ACHN (cell line): Measurements from ENCODE around the gene TMEM232.
A peak's percentile ranks its signal among the peaks of the same experiment; 100 is the strongest.
"Not testable (repeated sequence)": the region's sequence is repeated elsewhere in the genome, so short reads cannot be mapped to it uniquely, and the experiment has no call there.

Experiments used
- DNase-seq: peaks from one replicate; pipeline ENCODE4 v3.0.0-alpha.2; 2015
- in situ Hi-C: cut with HindIII; loops from 2 replicates; pipeline ENCODE4 v1.10.0; 2017; ENCODE audit warnings: low sequenced_read_pairs, low pct_ligation_motif_present, low pct_unique_long_range_greater_than_20kb

Gene TMEM232

DNA sequence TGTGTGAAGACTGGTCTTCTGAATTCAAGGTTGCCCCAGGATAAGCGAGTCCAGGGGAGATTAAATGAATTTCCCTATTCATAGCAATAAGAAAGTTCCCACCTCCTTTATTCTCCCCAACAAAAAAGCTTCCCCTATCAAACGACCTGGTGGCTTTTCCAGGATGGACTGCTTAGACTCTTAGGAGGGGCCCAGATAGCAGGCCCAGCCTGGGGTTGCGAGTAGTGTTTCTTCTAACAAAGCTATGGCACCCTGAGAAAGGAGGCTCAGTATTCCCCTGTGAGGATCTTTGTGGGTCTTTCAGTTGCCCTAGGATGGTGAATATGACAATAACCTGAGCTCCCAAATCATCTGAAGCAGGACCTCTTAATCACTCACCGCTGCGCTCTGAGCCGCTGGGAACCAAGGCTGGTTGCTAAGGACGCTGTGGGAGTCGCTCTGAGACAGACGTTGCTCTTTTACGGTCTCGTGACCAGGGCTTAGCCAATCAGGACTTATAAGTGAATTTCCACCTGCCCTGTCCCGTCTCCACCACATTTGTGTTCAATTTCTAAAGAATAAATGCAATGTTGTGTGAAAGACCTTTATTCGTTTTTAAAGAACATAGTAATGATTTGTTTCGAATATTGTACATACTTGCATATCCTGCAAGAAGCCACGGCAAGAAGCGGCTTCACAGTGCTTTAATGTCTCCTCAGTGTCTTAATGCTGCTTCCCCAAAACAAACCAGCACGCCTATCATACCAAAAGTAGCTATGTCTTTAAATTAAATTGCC, at the start of gene TMEM232:
Gene TMEM232 (minus strand): TSS at position 423 of the 776 bp plus-strand sequence. CDS start 59,319 bp downstream, outside the sequence.
- peak; percentile 83 for DNase-seq
- in situ Hi-C loops: no loop called here

DNA sequence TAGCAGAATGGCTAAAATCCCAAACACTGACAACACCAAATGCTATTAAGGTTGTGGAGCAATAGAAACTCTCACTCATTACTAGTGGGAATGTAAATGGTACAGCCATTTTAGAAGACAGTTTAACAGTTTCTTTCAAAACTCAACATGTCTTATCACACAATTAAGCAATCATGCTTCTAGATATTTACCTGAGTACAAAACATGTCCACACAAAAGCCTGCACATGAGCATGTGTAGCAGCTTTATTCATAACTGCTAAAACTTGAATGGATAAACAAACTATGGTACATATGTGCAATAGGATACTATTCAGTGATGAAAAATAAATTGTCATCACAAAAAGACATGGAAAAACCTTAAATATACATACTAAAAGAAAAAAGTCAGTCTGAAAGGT, 43.8 kb upstream of the TMEM232 start:
- in situ Hi-C loops: no loop called here
- no peak for DNase-seq

DNA sequence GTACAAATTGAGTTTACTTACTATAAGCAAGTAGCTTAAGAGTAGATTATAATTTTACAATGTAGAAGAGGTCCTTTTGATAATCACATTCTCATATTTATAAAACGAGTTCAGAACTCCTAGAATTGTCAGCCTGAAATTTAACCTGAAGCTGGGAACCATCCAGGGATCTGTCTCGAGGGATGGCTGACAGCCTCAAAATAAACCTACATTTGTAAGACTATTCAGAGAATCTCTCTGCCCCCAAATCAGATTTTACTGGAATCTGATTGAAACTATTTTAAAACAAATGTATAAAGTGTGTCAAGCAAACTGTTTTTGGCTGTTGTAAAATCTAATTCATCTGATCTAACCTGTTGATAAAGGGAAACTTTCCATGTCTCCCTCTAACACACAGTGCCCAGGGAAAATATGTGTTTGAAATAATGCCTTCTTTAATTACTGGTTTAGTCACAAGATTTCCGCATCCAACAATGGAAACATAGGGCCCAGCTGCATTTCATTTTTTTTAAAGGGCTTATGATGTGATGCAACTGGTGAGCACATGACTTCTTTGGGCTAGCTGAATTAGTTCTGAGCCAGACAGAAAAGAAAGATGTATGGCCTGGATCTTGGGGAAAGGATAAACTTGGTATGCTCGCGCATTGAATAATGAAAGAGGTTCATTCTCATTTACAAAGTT, 42.7 kb upstream of the TMEM232 start:
- no peak for DNase-seq
- in situ Hi-C loops: no loop called here

DNA sequence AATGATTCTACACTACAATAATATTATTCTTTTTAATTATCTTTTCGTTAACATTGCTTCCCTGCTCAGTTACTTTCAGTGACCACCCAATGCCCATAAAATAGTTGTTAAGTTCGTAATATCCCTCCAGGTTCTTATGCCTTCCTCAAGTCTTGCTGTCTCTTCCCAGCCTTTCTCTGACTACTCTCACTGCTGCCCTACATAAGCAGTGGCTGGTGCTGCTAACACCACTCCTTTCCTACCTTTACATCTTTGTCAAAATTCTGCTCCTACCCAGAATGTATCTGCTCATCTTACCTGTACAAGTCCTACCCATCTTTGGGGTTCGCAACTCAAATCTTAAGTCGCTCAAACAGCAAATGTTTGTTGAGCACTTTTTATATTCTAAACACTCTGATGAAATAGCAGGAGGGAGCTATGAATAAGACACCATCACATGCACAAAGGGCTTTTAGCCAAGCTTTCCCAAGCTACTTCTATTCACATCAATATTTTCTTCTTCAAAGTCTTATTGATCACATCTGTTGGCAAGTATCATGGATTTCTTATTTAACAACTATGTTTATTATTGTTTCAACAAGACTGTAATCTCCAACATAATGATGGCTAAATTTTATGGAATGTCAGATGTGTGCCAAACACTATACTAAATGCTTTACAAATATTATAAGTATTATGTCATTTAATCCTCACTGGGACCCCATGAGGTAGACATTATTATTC, 41.8 kb upstream of the TMEM232 start:
- in situ Hi-C loops: no loop called here
- DNase-seq: no peak

DNA sequence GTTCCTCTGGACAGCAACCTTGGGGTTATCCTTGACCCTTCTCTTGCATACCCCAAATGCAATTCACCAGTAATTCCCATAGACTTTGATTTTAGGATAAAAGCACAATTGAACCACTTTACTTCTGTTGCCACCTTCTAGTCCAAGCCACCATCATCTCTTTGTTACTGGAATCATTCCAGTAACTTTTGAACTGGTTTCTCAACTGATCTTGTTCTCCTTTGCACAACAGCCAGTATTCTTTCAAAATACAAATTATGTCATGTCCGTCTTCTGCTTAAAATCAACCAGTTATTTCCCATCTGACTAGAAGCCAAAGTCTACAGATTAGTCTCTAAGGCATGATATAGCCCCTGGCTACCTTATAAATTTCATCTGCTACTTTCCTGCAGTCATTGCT, 33.7 kb upstream of the TMEM232 start:
- DNase-seq: no peak
- in situ Hi-C loops: no loop called here

DNA sequence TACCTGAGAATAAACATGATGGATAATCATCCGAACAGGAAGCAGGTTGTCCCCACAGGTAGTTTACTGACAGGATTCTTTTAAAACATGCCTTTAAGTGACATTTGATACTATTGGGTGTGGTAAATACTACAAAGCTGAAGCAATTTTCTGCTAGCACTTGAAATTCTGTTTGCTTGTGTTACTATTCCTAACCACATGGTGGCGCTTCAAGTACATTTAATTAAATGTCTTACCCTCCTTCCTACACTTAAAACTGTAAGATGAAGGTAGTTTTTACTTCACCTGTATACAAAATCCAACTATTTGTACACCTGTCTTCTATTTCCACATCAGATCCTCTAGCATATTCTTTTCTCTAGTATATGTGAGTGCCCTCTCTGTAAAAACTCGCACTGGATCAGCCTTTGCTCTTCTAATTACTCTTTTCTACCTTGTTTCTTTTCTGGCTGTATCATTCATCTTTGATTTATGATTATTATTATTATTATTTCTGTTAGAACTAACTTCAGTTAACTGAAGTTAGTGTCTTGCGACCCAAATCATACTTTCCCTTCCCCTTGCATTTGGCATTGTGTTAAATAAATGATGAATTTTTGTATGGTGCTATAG, 30.8 kb upstream of the TMEM232 start:
- DNase-seq: peak; percentile 46
- in situ Hi-C loops: no loop called here

DNA sequence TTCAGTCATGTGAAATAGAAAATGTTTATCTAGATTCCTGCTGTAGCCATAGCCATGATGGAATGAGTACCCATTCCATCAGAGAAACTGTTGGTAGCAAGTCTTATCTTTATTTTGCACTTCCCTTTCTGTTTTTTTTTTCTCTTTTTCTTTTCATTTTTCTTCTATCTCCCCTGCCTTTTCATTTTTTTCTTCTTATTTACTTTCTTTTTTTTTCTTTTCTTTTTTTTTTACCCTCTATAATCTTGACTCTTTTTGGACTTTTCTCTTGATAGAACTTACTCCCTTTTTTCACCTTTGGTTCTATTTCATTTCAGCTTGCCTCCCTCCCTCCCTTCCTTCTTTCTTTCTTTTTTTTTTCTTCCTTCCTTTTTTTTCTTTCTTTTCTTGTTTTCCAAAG, 27.7 kb upstream of the TMEM232 start:
- DNase-seq: no peak
- in situ Hi-C loops: no loop called here

DNA sequence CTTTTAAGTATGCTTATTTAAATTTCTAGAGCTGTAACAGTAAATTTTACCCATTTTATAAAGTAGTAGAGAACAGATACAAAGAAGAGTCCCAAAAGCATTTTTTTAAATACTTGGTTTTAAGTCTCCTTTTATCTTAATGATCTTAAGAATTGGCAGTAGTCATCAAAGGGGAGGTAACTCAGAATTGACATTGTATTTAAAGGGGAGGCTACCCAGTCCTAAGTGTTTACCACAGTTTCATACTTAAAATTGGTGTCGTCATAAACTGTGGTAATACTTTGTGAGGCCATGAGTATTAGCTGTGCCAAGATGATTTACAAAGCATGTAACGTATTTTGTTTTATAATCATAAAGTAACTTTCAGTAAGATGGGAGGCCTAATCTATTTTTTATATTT, 27.1 kb upstream of the TMEM232 start:
- no peak for DNase-seq
- in situ Hi-C loops: no loop called here

DNA sequence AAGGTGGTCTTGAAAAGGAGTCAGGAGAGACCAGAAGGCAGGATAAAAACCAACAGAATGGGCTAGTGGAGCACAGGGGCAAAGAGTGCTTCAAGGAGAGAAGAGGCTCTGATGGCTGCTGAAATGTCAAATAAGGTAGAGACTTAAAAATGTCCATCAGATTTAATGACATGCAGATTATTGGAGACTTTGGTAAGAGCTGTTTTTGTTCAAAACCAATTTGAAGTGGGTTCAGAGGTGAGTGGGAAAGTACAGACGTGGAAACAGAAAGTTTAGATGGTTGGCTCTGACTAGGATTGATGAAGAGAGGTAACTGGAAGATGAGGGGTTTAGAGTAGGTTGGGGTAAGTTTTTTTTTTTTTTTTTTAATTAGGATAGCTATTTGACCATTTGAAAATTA, 26.5 kb upstream of the TMEM232 start:
- DNase-seq: no peak
- in situ Hi-C loops: no loop called here

DNA sequence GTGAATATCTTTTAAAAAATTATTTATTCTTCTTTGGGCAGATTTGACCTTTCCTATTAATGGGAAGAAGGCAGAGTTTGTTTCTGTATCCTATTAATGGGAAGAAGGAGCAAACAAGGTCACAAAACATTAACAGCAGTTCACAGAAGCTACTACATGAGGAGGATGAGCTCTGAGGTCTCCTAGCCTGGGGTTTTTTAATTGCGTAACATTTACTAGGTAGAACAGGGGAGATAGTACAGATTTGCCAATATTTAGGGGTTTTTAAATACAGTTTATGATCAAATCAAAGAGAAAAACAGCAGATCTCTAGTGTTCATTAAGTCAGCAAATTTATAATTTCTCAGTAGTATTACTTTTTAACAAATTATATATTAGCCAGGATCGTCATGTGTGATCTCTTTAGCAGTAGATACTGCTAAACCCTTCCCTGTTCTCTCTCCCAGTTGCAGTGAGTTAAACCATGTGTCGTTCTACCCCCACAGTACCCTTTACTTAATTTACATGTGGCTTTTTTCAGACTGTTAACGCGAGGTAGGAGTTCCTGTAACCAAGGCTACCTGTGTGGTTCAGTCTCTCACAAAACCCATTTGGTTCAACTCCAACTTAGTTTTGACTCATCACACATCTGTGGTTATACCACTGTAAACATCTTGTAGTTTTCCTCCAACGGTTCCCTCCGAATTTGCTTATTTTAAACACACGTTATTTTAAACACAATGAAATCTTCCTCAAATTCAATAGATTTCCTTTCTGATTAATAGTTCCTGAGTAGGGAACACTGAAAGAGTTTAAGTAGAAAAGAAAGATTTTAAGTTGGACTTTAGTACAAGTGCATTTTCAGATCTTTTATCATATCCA, 25.7 kb upstream of the TMEM232 start:
- DNase-seq: no peak
- in situ Hi-C loops: no loop called here

DNA sequence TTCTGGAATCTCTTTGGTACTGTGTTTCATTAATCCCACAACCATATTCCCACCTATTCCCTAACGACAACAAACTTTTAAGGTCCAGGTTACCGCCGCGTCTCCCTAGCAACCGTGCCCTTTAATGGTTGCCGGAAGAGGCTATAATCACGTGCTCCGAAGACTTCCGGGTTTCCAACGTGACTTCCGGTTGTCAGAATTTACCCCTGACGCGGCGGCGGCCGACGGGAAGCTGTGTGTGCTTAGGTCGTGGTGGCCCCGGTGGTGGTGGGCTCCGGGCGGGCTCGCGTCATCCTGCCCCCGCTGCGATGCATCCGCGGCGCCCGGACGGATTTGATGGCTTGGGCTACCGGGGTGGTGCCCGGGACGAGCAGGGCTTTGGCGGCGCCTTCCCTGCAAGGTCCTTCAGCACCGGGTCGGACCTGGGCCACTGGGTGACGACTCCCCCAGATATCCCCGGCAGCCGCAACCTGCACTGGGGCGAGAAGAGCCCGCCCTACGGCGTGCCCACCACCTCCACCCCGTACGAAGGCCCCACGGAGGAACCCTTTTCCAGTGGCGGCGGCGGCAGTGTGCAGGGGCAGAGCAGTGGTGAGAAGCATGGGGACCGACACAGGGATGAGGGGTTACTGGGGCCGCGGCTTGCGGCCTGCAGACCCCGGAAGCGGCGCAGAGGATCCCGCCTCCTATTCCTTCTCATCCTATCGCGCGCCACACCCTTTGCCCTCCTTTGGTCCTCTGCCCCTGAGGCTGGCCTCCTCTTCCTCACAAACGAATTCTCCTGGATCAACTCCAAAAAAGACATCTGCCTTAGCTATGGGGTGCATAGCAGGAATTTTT, 12.6 kb upstream of the TMEM232 start, which contains the start of gene SLC25A46:
Gene SLC25A46 (plus strand): TSS at position 196 of the 840 bp plus-strand sequence. CDS start 113 bp downstream, at position 309.
- in situ Hi-C loops: no loop called here
- peak; percentile 84 for DNase-seq

DNA sequence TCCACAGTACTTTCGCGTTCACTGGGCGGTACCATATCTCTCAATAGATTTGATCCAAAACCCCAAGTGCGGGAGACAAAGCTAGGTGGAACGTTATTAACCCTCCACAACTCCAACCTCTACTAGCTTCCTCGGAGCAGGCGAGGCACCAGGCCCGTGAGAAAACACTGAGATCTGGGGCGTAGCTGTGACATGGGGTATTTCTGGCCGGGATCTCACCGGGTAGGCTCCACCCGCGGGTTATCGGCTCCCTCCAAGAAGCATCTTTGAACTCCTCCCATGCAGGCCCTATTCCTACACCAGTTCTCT, 12.0 kb upstream of the TMEM232 start:
- in situ Hi-C loops: no loop called here
- no peak for DNase-seq

DNA sequence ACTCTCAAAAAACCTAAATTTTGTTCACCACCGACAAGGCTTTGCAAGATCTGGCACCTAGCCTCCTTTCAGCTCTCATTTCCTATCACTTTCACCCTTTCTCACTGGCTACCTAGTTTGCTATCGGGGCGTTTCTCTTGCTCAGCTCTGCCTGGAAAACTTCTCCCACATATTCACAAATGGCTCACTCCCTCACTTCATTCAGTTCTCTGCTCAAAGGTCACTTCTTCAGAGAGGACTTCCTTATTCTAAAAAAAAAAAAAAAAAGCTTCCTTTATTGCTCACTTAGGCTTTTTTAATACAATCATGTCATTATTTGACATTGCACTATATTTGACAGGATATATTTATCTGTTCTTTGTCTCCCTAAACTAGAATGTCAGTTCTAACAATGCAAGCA, 10.3 kb upstream of the TMEM232 start:
- in situ Hi-C loops: no loop called here
- DNase-seq: no peak

DNA sequence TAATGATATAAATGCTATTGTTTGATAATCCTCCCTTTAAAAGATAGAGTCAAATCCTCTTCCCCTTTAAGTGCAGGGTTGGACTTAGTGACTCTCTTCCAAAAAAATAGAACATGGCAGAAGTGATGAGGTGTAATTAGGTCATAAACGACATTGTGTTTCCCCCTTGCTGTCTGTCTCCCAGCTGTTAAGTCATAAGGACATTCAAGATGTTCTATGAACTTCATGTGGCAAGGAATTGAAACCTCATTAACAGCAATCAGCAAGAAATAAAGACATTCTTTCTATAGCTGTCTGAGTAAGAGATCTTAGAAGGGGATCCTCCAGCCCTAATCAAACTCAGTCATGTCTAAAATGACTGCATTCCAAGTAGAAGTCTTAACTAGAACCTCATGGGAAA, 9.1 kb upstream of the TMEM232 start:
- DNase-seq: no peak
- in situ Hi-C loops: no loop called here

DNA sequence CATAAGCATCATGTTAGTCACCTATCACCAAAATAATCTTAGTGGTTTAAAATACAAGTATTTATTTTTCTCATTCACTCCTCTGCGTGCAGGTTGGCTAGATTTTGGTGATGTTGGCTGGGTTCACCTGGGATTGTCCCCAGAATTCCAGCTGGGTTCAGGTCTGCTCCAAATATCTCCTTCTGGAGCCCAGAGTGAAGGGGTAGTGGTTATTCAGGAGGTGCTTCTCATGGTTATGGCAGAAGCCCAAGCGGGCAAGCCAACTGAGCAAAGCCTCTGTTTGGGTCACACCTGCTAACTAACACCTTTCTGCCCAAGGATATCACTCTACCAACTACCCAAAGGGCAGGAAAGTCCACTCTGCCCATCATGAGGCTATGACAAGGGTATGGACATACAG, 7.6 kb upstream of the TMEM232 start:
- no peak for DNase-seq
- in situ Hi-C loops: no loop called here

DNA sequence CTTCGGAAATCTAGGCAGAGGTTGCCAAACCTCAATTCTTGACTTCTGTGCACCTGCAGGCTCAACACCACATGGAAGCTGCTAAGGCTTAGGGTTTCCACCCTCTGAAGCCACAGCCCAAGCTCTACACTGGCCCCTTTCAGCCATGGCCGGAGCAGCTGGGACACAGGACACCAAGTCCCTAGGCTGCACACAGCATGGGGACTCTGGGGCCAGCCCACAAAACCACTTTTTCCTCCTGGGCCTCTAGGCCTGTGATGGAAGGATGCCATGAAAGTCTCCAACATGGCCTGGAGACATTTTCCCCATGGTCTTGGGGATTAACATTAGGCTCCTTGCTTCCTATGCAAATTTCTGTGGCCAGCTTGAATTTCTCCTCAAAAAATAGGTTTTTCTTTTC, 5.0 kb upstream of the TMEM232 start:
- DNase-seq, in situ Hi-C loops: not testable (repeated sequence)

DNA sequence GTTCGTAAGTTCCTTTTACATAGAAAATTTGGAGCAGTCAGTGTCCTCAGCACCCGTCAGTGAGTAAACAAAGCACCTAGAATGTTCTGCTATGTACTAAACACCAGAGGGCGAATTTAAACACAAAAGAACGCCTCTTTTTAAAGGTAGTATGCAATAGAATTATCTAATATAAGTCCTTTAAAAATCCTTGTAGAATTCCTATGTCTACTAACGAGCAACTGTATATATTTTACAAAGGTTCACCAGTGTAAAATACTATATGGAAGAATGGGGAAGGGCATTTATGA, 499 bp upstream of the TMEM232 start:
- in situ Hi-C loops: no loop called here
- DNase-seq: peak; percentile 46

DNA sequence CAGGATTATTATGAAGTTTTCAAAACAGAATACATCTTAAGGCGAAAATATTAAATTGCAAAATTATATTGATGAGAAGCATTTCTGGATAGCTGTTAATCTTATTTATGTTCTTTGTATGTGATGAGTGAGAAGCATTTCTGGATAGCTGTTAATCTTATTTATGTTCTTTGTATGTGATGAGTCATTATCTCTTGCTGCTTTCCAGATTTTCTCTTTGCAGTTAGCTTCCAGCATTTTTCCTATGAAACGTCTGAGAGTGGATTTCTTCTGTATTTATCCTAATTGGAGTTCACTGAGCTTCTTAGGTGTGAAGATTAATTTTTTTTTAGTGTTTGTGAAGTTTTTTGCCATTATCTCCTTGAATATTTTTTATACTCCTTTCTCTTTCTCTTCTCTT, 8.2 kb downstream of the TMEM232 start:
- in situ Hi-C loops: no loop called here
- no peak for DNase-seq
